Calu3 (cell line): ENCODE measurements around the gene ERGIC1. TPM values are rescaled to one million over a fixed set of nuclear protein-coding genes. Genes with fewer than 3 reads are reported as not detected.

Source experiments
- BruUV-seq: library from RNA; stranded (reverse); fragments of 400-500 nt; replicated peaks from 2 replicates; lab custom pipeline; 2021; lab: Mats Ljungman, UMichigan
- CTCF ChIA-PET: fragments of 300-600 bp; sonication (Branson Sonifier 250); formaldehyde crosslinking; loops from one replicate; lab custom pipeline; 2022; ENCODE audit warnings: antibody characterized with exemption; lab: Charles Lee
- DNase-seq: peaks from one replicate; pipeline ENCODE4 v3.0.0; 2022
- H3K27ac Mint-ChIP-seq: one replicate; pipeline ENCODE4 v1.8.0; 2022; ENCODE audit warnings: mixed read lengths; ENCODE audit not compliant: unreplicated experiment
- H3K27me3 Mint-ChIP-seq: one replicate; pipeline ENCODE4 v1.8.0; 2022; ENCODE audit warnings: mixed read lengths; ENCODE audit not compliant: unreplicated experiment
- H3K36me3 Mint-ChIP-seq: one replicate; pipeline ENCODE4 v1.8.0; 2022; ENCODE audit warnings: mild to moderate bottlenecking, moderate library complexity, mixed read lengths; ENCODE audit not compliant: insufficient read depth, unreplicated experiment
- H3K4me1 Mint-ChIP-seq: one replicate; pipeline ENCODE4 v1.8.0; 2022; ENCODE audit warnings: mild to moderate bottlenecking, low read depth, mixed read lengths; ENCODE audit not compliant: unreplicated experiment
- H3K4me3 Mint-ChIP-seq: one replicate; pipeline ENCODE4 v1.8.0; 2022; ENCODE audit warnings: mild to moderate bottlenecking, low read depth, moderate library complexity, mixed read lengths; ENCODE audit not compliant: unreplicated experiment
- H3K9me3 Mint-ChIP-seq: one replicate; pipeline ENCODE4 v1.8.0; 2022; ENCODE audit warnings: low read depth, mixed read lengths; ENCODE audit not compliant: unreplicated experiment
- CTCF ChIP-seq: fragments of 200-600 bp; IDR thresholded peaks from one replicate; pipeline ENCODE4 v1.8.0; 2022; ENCODE audit warnings: antibody characterized with exemption; ENCODE audit not compliant: unreplicated experiment
- intact Hi-C: fragments of 100-400 bp; cut with micrococcal nuclease; formaldehyde crosslinking; loops from one replicate; pipeline ENCODE4 v1.10.0; 2022; ENCODE audit not compliant: unreplicated experiment
- total RNA-seq: library from RNA; stranded (reverse); gene quantifications from 2 replicates; pipeline ENCODE4 v1.2.3, GENCODE V29; 2022

Gene ERGIC1
- total RNA-seq, 1 experiment from 2014 or later = 235 TPM

- H3K27ac Mint-ChIP-seq = peak overlapping the region; percentile 53
Observed at GRCh38 chr5:172868436-172868923, 34.4 kb downstream of the ERGIC1 start.

GRCh38 chr5:172868924-172869591 is 35.0 kb downstream of the ERGIC1 start:
- Mint-ChIP-seq H3K36me3 (peaks cover 5% of the 10 kb centered on the region), H3K27me3 (no peaks in the 10 kb centered on the region), H3K9me3 (no peaks in the 10 kb centered on the region), H3K4me1 (no peaks in the 10 kb centered on the region), H3K27ac (peak overlapping the region; percentile 53), H3K4me3 (no peak overlapping the region)
- CTCF ChIA-PET = interaction anchor here (0.6 to 2.1 kb wide), 5 partner anchors 9 to 154 kb away, joined by 3 to 6 read pairs (median 4); no protein-coding TSS in a partner anchor
- BruUV-seq = no TSS peak
- intact Hi-C loops = no loop called here
- DNase-seq = peak; percentile 54
- TF ChIP-seq CTCF = no peak

More at GRCh38 chr5:172868436-172868923, 34.4 kb downstream of the ERGIC1 start:
- Mint-ChIP-seq H3K4me1 (no peaks in the 10 kb centered on the region), H3K27me3 (no peaks in the 10 kb centered on the region), H3K4me3 (no peak overlapping the region), H3K36me3 (peaks cover 5% of the 10 kb centered on the region), H3K9me3 (no peaks in the 10 kb centered on the region)
- CTCF ChIA-PET = interaction anchor here (1.4 to 2.1 kb wide), 2 partner anchors 36 to 96 kb away, joined by 3 to 6 read pairs; no protein-coding TSS in a partner anchor
- intact Hi-C loops = no loop called here
- no TSS peak for BruUV-seq
- no peak for DNase-seq
- no peak for TF ChIP-seq CTCF

GRCh38 chr5:172869691-172870090 is 35.6 kb downstream of the ERGIC1 start:
- intact Hi-C loops = no loop called here
- no peak for TF ChIP-seq CTCF
- no peaks in the 10 kb centered on the region for H3K4me1 Mint-ChIP-seq
- no peaks in the 10 kb centered on the region for H3K9me3 Mint-ChIP-seq
- H3K36me3 Mint-ChIP-seq = peaks cover 5% of the 10 kb centered on the region
- CTCF ChIA-PET = interaction anchor here (0.6 to 2.1 kb wide), 4 partner anchors 10 to 155 kb away, joined by 4 to 6 read pairs (median 4); no protein-coding TSS in a partner anchor
- no peak overlapping the region for H3K27ac Mint-ChIP-seq
- DNase-seq = no peak
- no TSS peak for BruUV-seq
- no peaks in the 10 kb centered on the region for H3K27me3 Mint-ChIP-seq
- no peak overlapping the region for H3K4me3 Mint-ChIP-seq

- no peak overlapping the region for H3K4me3 Mint-ChIP-seq
- H3K36me3 Mint-ChIP-seq = peaks cover 5% of the 10 kb centered on the region
- CTCF ChIA-PET = interaction anchor here (1.4 to 1.6 kb wide), 2 partner anchors 10 to 156 kb away, joined by 4 read pairs; no protein-coding TSS in a partner anchor
- H3K27ac Mint-ChIP-seq = no peak overlapping the region
- no peaks in the 10 kb centered on the region for H3K9me3 Mint-ChIP-seq
- TF ChIP-seq CTCF = no peak
- no peaks in the 10 kb centered on the region for H3K4me1 Mint-ChIP-seq
- no TSS peak for BruUV-seq
- no peaks in the 10 kb centered on the region for H3K27me3 Mint-ChIP-seq
- DNase-seq = no peak
- intact Hi-C loops = no loop called here
Observed at GRCh38 chr5:172870291-172870714, 36.3 kb downstream of the ERGIC1 start.
